SK-MEL-5 (cell line): ENCODE results near the gene GRAMD1A. TPM values are rescaled to one million over a fixed set of nuclear protein-coding genes. Genes with fewer than 3 reads are reported as not detected.
"Not testable (repeated sequence)": the region's sequence is repeated elsewhere in the genome, so short reads cannot be mapped to it uniquely, and the experiment has no call there.

Experiments used
- DNase-seq: peaks from one replicate; pipeline ENCODE4 v3.0.0-alpha.2; 2016; ENCODE audit warnings: low read depth, low spot score
- in situ Hi-C: cut with HindIII; loops from 2 replicates; pipeline ENCODE4 v1.10.0; 2016; ENCODE audit warnings: low sequenced_read_pairs, high pct_unique_total_duplicates, low pct_unique_long_range_greater_than_20kb
- total RNA-seq: library from RNA; depleted of rRNA; stranded (reverse); fragments of >200 nt; shearing (Covaris generic); gene quantifications from 2 replicates; pipeline ENCODE4 v1.2.3, GENCODE V29; 2014

Gene GRAMD1A
- total RNA-seq, 1 experiment from 2014 or later, result 20.6 TPM

GRCh38 chr19:34972163-34972705 is 27.9 kb upstream of the GRAMD1A start:
- DNase-seq, result no peak
- in situ Hi-C loops, result no loop called here

GRCh38 chr19:34974646-34975045 is 25.5 kb upstream of the GRAMD1A start:
- in situ Hi-C loops, result no loop called here
- DNase-seq, result no peak

GRCh38 chr19:34975056-34975455 is 25.1 kb upstream of the GRAMD1A start:
- in situ Hi-C loops, result no loop called here
- DNase-seq, result no peak

- no peak for DNase-seq
- in situ Hi-C loops, result no loop called here
Measured at GRCh38 chr19:34976611-34977010, 23.5 kb upstream of the GRAMD1A start.

GRCh38 chr19:34979819-34980640 is 20.1 kb upstream of the GRAMD1A start:
- no peak for DNase-seq
- in situ Hi-C loops, result no loop called here

- in situ Hi-C loops, result no loop called here
- DNase-seq, result no peak
Measured at GRCh38 chr19:34982275-34982674, 17.8 kb upstream of the GRAMD1A start.

- in situ Hi-C loops, result no loop called here
- DNase-seq, result no peak
Measured at GRCh38 chr19:34983786-34984185, 16.3 kb upstream of the GRAMD1A start.

GRCh38 chr19:34984287-34984686 is 15.8 kb upstream of the GRAMD1A start:
- in situ Hi-C loops, result no loop called here
- DNase-seq, result no peak

- in situ Hi-C loops, result no loop called here
- DNase-seq, result no peak
Measured at GRCh38 chr19:34985249-34986022, 14.7 kb upstream of the GRAMD1A start.

- in situ Hi-C loops, result no loop called here
- no peak for DNase-seq
Measured at GRCh38 chr19:34988119-34988518, 12.0 kb upstream of the GRAMD1A start.

GRCh38 chr19:34989298-34989697 is 10.8 kb upstream of the GRAMD1A start:
- in situ Hi-C loops, result no loop called here
- DNase-seq, result no peak

- in situ Hi-C loops, result no loop called here
- no peak for DNase-seq
Measured at GRCh38 chr19:34990578-34991192, 9.4 kb upstream of the GRAMD1A start.

GRCh38 chr19:34991542-34992333 is 8.4 kb upstream of the GRAMD1A start:
- in situ Hi-C loops, result no loop called here
- DNase-seq, result no peak

GRCh38 chr19:34992582-34992981 is 7.5 kb upstream of the GRAMD1A start:
- in situ Hi-C loops, DNase-seq: not testable (repeated sequence)

- in situ Hi-C loops, result no loop called here
- no peak for DNase-seq
Measured at GRCh38 chr19:34994286-34994642, 5.9 kb upstream of the GRAMD1A start.

- DNase-seq, result no peak
- in situ Hi-C loops, result no loop called here
Measured at GRCh38 chr19:34994643-34995541, 5.2 kb upstream of the GRAMD1A start.

GRCh38 chr19:34995551-34995950 is 4.6 kb upstream of the GRAMD1A start:
- DNase-seq, result no peak
- in situ Hi-C loops, result no loop called here
